SH-SY5Y (cell line): ENCODE results near the gene MFSD1.

Experiments
- GATA2 ChIP-seq: IDR thresholded peaks from 2 replicates; pipeline ENCODE4 v1.6.1; 2011; ENCODE audit warnings: mild to moderate bottlenecking, low read depth, low read length
- GATA3 ChIP-seq: IDR thresholded peaks from 2 replicates; pipeline ENCODE4 v1.6.1; 2011; ENCODE audit warnings: low read depth, mild to moderate bottlenecking, low read length, moderate library complexity

DNA sequence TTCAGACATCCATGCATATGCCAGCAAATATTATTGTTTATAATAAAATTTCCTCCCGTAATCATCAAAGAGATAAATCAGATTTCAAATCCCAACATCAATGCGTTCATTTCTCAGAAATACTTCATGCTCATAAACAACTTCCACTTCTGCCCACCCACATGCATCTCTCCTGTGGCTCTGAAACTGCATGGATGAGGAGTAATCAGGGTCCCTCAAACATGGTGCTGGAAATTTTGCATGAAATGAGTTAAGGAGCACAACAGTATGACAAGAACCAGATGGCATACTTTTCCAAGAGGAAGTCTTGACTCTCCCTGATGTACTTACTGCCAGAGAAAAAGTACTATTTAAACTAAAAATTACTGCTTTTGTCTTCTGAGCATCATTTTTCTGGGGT is 26.9 kb upstream of the MFSD1 start:
- no peak for TF ChIP-seq GATA2
- no peak for TF ChIP-seq GATA3
